HT-29 (cell line): ENCODE measurements around the gene CCDC61. TPM values are rescaled to one million over a fixed set of nuclear protein-coding genes. Genes with fewer than 3 reads are reported as not detected.

Experiments used
- DNase-seq: peaks from one replicate; pipeline ENCODE4 v3.0.0-alpha.2; 2015; ENCODE audit warnings: low spot score
- total RNA-seq: library from RNA; depleted of rRNA; stranded (reverse); fragments of >200 nt; shearing (Covaris generic); gene quantifications from 2 replicates; pipeline ENCODE4 v1.2.3, GENCODE V29; 2014; rRNA removed

The CCDC61 gene, protein sequence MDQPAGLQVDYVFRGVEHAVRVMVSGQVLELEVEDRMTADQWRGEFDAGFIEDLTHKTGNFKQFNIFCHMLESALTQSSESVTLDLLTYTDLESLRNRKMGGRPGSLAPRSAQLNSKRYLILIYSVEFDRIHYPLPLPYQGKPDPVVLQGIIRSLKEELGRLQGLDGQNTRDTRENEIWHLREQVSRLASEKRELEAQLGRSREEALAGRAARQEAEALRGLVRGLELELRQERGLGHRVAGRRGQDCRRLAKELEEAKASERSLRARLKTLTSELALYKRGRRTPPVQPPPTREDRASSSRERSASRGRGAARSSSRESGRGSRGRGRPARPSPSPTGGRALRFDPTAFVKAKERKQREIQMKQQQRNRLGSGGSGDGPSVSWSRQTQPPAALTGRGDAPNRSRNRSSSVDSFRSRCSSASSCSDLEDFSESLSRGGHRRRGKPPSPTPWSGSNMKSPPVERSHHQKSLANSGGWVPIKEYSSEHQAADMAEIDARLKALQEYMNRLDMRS
- 20.3 and 24.4 TPM in 2 replicates for total RNA-seq

DNA sequence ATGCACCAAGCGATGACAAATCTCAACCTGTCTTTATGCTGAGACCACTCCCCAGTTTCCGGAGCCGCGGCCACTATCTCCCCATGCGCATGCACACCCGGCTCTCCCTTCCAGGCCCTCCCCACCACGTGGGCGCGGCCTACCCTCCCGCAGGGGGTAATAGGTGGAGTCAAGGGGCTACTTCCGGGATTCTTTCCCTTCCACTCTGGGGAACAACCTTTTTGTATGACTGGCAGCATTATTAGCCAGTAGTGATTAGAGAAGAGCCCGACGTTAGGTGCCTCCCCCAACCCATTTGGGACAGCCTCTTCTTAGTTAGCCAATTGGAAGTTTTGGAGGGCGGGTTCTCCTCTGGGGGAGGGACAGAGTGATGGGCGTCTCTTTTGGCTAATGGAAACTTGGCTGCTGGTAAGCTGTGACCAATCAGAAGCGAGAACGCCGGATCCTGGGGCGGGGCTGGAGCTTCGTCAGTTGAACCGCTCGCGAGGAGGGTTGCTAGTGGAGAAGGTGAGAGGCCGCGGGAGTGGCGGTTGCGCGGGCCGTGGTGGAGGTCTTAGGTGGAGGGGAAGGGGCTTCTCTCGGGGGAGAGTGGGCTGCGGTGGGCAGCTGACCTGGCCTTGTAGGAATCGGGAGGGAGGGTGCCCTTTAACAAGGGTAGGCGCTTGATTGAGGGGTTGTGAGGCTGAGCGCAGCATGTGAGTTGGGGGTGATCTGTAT, at the start of gene CCDC61:
Gene CCDC61, plus strand, starts transcription at position 470 of the 717 bp plus-strand sequence. CDS start 7,552 bp downstream, outside the sequence.
- peak; percentile 100 for DNase-seq

DNA sequence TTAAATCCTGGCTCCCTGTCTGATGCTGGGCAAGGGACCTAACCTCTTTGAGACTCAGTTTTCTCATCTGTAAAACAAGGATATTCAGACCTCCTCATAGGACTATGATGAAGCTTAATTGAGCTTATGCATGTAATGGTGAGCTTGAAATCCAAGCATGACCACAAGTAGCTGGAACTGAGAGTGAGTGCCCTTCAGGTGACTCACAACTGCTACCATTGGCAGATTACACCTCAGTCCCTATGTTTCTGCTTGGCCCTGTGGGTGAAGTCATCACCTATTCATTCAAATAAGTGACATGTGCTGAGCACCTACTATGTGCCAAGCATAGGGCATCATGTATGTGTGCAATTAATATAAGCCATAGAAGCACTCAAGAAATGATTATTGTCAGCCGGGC, 47.3 kb upstream of the CCDC61 start:
- DNase-seq: no peak

DNA sequence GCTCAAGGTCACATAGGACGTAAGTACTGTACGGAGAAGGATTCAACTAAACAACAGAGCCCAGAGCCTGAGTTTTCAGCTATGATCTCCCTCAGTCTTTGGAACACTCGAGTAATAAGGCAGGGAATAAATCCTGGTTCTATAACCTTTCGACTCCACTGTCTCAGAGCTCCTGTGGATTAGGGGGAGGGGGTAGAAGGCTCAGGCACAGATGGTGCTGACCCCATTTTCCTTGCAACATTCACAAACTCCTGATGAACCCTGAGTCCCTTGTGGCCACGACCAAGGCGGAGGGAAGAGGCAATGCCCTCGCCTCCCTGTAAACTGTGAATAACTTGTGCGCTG, 43.0 kb upstream of the CCDC61 start:
- no peak for DNase-seq

DNA sequence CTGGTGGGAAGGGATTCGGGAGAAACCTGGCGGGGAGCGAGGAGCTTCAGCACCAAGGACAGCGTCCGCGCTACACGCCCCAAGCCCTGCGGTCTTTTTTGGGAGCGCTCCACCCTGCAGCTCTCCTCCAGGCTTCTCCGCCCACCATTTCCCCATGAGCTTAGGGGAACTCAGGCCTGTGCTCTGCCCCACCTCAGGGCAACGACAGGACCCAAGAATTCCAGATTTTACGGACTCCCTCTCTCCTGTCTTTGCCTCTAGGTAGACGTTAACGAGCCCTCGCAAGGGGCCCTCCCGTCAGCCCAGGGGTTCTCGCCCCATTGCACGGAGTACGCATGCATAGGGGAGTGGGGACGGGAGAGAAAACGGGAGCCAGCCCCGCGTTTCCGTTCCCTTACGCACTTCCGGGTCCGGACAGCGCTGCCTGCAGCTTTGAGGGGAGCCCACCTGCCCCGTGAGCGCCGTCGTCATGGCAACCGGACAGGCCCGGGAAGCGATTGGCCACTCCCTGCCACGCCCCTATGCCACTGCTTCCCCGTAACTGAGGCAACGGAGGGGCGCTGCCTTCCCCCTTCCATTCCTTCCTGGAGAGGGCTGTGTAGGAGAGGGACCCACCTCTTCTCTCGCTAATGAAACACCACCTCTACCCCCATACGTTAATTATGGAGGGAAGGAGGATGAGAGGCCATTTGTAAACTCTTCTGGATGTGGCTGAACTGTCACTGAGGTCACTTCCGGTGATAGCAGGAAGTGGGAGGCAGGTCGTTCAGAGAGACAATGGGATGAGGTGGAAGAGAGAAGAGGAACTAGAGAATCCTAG, 42.4 kb upstream of the CCDC61 start:
- DNase-seq: no peak

DNA sequence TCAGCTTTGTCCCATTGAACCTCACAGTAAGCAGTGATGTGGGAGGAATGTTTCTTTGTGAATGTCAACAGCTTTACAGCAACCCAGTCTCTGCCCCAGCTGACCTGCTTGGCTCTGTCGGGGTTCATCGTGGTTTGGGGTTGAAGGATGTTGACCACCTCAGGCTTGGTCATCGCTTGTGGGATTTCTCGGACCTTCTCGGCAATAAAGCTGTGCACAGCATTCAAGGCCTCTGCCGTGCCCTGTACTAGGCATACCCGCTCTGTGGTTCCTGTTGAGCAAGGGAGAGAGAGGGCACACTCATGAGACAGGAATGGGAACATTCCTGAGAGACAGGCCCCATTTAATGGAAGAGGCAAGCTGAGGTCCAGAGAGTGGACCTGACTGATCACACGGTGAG, 41.6 kb upstream of the CCDC61 start:
- no peak for DNase-seq

DNA sequence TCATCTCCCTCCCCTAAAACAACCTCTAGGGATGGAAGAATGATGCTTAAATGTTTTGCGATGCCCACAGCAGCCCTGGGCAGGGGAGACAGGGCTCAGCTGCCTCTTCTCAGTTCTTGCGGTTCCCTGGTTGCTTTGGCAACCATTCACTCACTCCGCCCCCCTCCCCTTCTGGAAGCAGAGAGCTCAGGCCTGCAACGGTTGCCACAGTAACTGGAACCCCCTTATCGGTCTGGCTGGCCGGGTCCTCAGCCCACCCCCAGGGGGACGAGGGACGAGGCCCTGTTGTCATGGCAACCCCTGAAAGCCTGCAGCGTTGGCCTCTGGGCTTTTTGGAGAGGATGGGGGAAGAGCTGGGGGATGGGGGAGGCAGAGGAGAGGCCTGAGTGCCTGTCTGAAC, 41.1 kb upstream of the CCDC61 start:
- DNase-seq: no peak

DNA sequence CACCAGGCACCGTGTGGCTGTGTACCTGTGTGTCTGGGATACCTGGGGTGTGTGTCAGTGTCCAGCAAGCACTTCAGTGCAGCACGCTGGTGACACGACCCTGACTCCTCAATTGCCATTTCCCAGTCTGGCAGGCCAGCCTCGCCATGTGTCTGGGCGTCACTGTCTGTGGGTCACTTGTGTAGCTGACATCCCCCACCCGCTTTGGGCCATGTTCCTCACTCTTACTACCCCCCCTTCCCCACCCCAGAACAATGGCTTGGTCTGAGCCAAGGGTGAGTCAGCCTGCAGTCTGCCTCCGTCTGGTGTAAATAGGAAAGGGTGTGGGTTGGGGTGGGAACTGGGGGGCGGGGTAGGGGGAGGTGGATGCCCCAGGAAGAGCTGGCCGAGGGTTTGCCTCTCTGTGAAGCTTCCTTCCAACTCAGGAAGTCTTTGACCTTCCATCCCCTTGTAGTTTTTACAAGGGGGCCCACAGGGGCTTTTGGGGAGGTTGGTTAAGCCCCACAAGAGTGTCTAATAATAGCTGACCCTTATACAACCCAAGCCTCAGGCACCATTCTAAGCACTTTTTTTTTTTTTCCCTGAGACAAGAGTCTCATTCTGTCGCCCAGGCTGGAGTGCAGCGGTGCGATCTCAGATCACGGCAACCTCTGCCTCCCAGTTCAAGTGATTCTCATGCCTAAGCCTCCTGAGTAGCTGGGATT, 39.2 kb upstream of the CCDC61 start:
- no peak for DNase-seq

DNA sequence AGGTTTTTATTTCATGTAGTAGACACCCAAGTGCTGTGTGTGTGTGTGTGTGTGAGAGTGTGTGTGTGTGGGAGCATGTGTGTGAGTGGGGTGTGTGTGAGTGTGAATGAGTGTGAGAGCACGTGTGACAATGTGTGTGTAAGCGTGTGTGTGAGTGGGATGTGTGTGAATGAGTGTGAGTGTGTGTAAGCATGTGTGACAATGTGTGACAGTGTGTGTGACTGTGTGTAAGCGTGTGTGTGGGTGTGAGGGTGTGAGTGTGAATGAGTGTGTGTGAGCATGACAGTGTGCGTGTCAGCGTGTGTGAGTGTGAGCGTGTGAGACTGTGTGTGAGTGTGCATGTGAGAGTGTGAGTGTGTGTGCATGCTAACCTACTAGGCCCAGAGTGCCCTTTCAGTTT, 36.9 kb upstream of the CCDC61 start:
- no peak for DNase-seq

DNA sequence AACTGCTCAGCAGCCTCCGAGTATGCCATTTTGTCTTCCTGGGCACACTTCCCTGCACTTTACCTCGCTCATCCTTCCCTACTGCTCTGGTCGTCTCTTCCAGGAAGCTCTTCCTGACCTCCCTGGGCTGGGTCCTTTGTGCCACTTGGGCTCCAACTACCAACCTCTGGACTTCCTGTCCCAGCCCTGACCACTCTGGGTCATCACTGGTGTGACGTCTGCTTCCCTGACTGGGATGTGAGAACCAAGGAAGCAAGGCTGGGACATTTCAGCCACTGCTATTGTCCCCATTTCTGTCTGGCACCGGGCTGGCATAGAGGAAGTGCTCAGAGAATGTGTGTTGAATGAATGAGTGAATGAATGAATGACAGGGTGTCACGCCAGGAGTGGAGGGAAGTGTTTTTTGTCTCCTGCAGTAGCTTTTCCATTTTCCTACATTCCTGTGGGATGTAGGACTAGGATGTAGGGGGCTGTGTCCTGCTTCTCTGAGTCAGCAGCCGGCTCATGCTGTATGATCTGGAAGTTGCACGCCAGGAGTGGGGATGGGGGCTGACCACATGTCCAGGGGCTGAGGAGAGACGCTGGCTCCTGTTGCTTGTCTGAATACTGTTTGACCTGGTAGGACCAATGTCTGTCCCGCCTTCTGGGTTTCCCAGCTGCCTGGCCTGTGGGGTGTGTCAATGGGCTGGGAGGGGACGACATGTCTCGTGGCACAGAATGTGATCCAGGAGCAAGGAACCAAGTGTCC, 36.3 kb upstream of the CCDC61 start:
- no peak for DNase-seq

DNA sequence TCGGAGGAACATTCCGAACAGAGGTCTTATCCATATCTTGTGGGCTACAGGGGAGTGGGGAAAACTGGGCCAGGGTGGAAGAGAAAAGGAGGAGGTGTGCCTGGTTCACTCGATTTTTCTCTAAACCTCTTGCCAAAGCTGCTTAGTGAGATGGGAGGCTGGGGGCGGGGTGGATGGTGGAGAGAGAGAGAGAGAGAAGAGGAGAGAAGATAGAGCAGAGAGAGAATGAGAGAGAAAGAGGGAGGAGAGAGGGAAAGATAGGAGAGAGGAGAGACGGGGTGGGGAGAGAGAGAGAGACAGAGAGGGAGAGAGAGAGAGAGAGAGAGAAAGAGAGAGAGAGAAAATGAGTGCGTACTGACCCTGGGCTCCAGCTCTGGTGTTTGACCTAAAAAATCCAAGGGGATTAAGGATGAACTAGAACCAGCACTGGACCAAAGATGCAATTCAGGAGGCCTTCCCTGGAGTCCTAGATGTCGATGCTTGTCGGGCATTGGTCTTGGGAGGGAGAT, 35.7 kb upstream of the CCDC61 start:
- DNase-seq: no peak

DNA sequence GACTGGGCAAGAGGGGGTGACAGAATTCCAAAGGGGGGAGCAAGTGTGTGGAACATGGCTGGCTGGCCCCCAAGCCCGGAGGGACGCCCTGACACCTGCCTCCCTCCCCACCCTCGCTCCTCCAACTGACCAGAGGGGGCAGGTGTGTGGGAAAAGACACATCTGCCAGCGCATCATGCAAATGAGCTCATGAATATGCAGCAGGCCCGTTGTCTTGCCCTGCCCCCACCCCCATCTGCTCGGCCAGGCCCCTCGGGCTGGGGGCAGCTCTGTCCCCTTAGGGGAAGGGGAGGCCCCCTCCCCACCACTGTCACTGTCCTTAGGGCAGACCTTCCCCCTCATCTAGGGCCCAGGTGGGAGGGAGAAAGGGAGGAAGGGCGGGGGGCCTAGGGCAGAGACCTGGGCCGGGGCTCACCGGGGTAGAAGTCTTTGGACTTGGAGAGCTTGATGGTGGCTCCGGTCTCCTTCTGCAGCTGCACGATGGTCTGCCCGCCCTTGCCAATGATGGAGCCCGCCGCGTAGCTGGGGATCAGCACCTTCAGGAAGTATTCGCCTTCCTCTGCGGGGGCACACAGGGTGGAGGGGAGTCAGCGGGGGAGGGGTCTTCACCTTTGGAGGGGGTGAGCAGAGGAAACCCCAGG, 34.6 kb upstream of the CCDC61 start:
- no peak for DNase-seq

DNA sequence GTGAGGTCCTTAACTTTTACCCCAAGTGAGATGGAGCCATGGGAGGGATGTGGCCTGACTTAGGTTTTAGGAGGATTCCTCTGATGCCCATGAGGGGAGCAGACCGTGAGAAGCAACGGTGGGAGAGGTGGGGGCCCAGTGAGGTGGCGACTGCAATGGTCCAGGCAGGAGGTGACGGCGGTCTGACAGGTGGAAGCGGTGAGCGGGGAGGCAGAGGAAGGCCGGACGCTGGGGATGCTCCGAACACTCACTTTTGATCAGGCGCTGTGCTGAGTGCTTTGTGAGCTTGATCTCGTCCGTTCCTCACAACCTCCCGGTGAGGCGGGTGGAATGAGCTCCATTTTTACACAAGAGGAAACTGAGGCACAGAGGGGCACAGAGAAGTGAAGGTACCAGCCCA, 33.2 kb upstream of the CCDC61 start:
- no peak for DNase-seq

DNA sequence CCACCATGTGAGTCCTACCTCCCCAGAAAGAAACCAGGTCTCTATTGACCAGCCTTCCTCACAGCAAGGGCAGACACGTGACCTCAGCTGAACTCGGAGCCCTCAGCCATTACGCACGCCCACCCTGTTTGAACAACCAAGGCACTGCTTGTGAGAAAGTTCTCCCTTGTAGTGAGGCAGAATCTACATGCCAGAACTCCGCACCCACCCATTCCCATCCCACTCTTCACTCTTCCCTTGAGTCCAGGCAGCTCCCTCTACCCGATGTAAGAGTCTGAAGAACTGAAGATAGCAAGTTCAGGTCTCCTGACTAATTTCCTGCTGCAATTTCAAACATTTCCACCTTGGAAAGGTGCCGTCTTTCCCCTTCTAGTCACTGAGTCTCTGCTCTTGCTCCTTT, 28.0 kb upstream of the CCDC61 start:
- no peak for DNase-seq

DNA sequence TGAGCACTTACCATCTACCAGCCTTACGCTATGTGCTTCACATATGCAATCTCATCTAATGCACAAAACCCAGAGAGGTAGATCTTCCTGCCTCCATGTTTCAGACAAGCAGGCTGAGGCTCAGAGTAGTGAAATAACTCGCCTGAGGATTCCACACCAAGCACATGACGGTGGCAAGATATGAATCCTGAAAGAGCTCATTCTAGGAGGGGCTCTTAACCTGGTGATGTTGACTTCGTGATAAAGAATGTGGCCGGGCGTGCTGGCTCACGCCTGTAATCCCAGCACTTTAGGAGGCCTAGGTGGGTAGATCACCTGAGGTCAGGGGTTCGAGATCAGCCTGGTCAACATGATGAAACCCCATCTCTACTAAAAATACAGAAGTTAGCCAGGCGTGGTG, 26.6 kb upstream of the CCDC61 start:
- no peak for DNase-seq

DNA sequence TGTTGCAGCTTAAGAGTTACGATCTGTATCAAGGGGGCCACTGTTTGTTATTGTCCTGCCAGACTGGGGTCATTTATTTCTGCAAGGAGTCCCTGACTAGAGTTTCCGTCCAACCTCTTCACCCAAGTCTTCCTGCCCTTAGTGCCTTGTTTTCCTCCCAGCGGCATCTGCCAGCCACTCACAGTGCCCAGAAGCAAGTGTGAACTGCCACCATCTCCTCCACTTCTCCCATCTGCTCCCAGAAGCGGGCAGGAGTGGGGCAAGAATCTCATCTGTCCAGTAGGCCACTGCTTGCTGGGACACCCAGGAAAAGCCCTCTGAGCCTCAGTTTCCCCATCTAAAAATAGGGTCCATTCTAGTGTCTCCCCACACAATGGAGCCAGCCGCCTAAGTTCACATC, 25.6 kb upstream of the CCDC61 start:
- DNase-seq: no peak

DNA sequence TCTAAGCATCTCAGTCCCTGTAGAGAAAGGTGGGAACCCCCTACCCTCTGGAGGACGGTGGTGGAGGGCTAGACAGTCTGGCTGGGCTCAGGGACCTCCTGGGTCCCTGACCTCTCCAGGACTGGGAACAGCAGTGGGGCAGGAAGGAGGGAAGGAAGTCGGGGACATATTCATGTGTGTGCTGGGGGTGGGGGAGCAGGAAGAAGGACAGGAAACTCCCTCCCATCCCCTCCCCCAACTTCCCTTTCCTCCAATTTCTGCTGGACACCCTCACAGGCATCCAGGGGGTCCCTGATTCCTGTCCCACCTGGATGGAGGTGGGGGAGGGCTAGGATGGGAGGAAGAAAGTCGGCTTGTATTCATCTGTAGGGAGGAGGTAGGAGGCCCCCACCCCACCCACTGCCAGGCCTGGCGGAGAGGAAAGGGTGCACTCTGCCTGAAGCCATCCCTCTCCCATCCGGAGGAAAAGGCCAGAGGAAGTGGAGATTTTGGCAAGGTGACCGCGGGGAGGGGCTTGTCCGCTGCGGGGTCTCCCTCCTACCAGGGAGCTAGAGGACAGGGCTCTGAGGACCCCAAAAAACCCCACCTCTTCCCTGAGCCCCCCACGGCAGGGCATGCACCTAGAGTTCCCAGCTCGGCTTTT, 23.9 kb upstream of the CCDC61 start:
- DNase-seq: no peak

DNA sequence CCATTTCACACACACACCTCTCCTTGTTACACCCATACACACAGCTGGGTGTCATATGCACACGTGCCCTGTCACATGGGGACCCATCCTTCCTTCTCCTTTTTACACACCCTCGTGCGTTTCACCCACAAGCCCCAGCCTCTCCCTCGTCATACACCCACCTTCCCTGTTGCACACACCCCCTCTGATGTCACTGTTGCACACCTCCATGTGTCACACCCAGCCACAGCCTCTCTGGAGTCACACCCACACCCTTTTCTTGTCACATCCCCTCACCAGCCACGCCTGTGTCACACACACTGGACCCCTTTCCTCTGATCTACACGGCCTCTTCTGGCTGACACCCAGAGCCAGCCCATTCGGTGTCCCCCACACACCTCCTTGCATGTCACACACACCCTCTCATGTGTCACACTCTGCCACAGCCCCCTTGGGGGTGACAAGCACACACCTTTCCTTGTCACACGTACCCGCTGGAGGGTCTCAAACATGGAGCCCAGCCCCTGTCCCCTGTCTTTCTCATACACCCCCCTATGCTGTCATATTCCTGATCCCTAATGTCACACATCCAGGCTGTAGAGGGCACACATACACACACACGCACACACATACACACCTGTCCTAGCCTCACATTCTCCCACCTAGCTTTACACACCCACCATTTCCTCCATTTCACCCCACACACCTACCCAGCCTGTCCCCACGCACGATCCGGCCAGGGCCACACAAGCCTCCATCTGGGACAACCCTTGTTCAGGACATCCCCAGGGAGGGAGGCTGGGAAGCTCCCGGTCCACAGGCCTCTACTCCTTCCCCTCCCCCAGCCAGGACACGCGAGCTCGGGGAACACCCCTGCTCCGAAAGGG, 23.0 kb upstream of the CCDC61 start:
- no peak for DNase-seq

DNA sequence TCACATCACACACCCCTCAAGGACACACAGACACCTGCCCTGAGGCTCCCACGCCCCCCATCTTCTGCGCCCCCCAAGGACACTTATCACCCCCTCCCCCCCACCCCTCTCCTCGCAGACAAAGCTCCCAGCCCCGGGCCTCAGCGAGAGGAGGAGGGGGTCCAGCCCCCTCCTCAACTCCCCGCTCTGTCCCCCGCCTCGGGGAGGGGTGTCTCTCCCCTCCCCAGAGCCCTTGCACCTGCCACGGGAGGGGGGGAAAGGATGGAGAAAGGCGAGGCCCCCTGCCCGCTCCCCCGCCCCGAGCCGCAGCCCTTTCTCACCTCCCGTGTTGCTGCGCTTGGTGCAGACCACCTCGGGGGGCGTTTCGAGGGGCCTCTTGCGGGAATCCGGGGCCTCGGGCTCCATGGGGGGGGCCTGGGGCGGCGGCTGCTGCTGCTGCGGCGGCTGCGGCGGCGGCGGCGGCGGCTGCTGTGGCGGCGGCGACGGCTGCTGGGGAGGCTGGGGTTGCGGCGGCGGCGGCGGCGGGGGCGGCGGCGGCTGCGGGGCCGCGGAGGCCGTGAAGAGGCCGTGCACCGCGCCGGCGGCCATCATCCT, 22.2 kb upstream of the CCDC61 start:
- no peak for DNase-seq
